A549 treated with DMSO at 1 μM for 4 hours (cell line): ENCODE results near the gene RPS28. TPM values are rescaled to one million over a fixed set of nuclear protein-coding genes. Genes with fewer than 3 reads are reported as not detected.

Experiments
- total RNA-seq: library from RNA; stranded (reverse); fragments of 200-300 nt; extraction: Qiagen RNA extraction; gene quantifications from 5 replicates; pipeline ENCODE4 v1.2.3, GENCODE V29; 2022; ENCODE audit warnings: low read depth

RPS28 gene
- 406 to 906 TPM (median 811 TPM) in 5 replicates for total RNA-seq

DNA sequence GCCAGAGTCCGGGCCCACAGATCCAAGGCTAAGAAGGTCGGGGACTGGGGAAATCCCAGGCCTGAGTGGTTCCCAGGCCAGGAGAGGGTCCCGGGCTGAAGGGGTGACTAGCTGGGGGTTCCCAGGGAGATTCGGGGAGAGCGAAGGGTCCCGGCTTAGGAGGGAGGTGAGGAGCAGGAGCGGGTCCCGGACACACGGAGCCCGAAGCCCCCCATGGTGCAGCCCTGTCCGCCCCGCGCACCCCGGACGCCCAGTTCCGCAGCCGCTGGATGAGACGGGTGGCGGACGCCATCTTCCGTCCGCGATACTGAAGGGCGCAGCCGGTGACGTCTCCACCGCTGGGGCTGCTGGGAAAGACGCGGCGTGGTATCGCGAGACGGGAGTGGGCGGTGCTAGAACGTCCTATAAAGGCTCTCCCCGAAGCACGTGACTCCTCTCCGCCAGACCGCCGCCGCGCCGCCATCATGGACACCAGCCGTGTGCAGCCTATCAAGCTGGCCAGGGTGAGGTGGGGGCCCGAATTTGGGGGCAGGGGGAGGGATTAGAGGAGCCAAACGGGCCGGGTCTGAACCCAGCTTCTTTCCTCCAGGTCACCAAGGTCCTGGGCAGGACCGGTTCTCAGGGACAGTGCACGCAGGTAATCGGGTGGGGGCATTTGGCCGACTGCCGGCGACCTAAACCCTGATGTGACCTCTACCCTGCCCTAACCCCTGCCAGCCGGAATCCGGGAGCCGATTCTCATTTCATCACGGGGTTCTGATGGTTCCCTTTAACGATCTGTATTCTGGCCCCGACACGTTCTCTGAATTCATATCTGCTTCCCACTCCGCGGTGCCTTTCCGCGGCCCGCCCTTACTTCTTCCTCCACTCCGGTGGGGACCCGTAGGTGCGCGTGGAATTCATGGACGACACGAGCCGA lies at the start of gene RPS28, which contains the start of gene NDUFA7:
RPS28 (plus strand) TSS at position 430 of the 919 bp plus-strand sequence; CDS start at position 465, 35 bp downstream.
NDUFA7 (minus strand) TSS at position 309 of the 919 bp plus-strand sequence; CDS start at position 292, 17 bp downstream.

DNA sequence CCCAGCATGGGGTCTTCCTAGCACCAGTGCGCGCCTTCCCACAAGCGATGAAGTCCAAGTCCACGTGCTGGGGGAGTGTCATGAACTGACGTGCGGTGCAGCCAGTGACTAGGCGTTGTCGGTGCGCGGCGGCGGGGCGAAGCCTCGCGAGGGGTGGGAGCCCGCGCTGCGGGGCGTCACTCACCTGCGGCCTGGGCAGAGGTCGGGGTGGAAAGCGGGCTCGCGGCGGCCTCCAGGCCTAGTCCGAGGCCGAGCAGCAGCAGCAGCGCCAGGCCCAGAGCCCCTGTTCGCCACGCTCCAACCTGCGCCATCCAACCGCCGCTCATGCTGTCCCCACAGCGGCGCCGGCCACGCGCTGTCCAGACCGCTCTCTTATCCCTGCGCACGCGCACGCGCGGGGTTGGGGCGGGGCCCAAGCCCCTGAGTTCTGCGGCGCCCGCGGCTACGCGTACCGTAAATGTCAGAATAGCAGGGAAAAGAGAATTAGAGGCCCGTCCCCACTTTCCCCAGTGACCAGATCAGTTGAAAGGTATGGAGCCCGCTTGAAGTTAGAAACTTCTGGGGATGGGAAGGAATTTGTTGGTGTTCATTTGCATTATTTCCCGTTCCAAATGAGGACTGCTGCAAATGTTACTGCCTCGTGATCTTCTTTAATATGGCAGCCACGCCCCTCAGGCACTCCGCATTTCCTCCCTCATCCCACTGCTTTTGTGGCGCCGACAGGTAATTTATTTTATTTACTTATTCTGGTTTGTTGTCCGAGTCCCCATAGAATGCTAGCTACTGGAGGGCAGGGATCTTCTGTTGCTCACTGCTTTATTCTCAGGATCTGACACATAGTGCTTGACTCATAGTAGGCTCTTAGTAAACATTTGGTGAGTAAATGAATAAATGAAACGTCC lies 13.1 kb upstream of the RPS28 start, which contains the start of gene CD320:
CD320 (minus strand) TSS at position 394 of the 902 bp plus-strand sequence; CDS start at position 326, 68 bp downstream.

DNA sequence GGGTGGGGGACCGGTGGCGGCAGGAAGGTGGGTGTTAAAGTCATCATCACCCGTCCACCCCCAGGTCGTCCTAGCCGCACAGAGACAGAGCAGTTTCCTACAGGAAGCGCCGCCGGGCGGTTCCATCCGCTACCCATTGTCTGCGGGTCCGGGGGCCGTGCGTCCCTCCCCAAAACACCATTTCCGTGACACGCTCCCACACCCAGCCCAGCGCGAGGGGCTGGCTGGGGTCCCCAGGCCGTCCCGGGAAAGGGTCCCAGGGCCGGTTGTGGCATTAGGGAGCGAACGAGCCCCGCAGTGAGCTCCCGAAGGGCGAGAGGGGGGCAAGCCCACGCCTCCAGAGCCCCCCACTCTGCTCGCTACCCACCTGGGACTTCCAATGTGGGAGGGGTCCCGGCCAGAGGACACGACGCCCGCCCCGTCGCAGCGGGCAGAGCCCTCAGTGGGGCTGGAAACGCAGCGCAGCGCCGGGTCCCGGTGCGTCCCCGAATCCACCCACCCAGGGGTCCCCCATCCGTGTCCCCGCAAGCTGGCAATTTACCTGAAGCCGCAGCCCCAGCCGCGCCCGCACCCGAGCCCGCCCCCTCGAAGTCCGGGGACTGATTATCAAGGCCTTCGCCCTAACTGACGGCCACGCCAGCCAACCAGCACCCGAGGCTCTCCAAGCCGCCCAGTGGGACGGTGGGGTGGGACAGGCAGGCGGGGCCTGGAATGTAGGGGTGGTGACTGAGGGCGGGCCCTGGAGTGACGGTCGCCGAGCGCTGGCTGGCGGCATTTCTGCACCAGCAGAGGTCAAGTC lies 21.6 kb downstream of the RPS28 start, which contains the start of gene KANK3:
KANK3 (minus strand) TSS at position 579 of the 799 bp plus-strand sequence. CDS start 5,434 bp downstream, outside the sequence.

DNA sequence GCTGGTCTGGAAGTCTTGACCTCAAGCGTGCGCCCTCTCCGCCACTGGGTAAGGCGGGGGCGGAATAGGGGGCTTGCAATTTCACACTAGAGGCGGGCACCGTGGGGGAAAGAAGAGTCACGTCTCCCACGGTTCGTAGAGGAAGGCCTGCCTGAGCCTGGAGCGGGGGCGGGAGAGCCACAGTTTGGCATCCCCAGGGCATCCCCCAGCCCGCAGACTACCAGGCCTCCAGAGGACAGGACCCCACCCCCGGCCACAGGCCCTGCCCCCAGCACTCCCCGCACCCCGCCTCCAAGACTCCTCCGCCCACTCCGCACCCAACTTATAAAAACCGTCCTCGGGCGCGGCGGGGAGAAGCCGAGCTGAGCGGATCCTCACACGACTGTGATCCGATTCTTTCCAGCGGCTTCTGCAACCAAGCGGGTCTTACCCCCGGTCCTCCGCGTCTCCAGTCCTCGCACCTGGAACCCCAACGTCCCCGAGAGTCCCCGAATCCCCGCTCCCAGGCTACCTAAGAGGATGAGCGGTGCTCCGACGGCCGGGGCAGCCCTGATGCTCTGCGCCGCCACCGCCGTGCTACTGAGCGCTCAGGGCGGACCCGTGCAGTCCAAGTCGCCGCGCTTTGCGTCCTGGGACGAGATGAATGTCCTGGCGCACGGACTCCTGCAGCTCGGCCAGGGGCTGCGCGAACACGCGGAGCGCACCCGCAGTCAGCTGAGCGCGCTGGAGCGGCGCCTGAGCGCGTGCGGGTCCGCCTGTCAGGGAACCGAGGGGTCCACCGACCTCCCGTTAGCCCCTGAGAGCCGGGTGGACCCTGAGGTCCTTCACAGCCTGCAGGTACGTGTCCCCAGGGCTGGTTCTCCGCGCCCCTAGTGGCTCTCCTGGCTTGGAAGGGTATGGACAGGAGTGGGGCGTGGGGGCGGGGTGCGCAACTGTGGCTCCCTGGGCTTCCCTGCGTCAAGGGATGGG lies 42.8 kb downstream of the RPS28 start, which contains the start of gene ANGPTL4:
ANGPTL4 (plus strand) TSS at position 353 of the 969 bp plus-strand sequence; CDS start at position 520, 167 bp downstream.

Other genes with a start within 250 kb of the RPS28 start
- 0.01 TPM in 1 of 5 replicates, not detected in the others for gene FBN3, start 171.9 kb upstream of the RPS28 start, total RNA-seq
- gene CERS4, start 112.1 kb upstream of the RPS28 start, total RNA-seq = 2.7 to 3.9 TPM (median 3.5 TPM) in 5 replicates
- gene CD320, start 13.1 kb upstream of the RPS28 start, total RNA-seq = 64.1 to 101 TPM (median 91.3 TPM) in 5 replicates
- 67.6 to 88.6 TPM (median 85.0 TPM) in 5 replicates for gene NDUFA7, start 121 bp upstream of the RPS28 start, total RNA-seq
- gene KANK3, start 21.8 kb downstream of the RPS28 start, total RNA-seq = 2.7 to 4.5 TPM (median 3.2 TPM) in 5 replicates
- 41.1 to 55.3 TPM (median 50.4 TPM) in 5 replicates for gene ANGPTL4, start 42.7 kb downstream of the RPS28 start, total RNA-seq
- 74.0 to 98.5 TPM (median 81.5 TPM) in 5 replicates for gene RAB11B, start 68.9 kb downstream of the RPS28 start, total RNA-seq
- gene MARCHF2, start 91.8 kb downstream of the RPS28 start, total RNA-seq = 13.2 to 17.9 TPM (median 16.4 TPM) in 5 replicates
- 231 to 250 TPM (median 235 TPM) in 5 replicates for gene HNRNPM, start 123.5 kb downstream of the RPS28 start, total RNA-seq
- 0.13 to 0.24 TPM (median 0.14 TPM) in 4 of 5 replicates, not detected in the other for gene PRAM1, start 181.1 kb downstream of the RPS28 start, total RNA-seq
- gene ZNF414, start 192.7 kb downstream of the RPS28 start, total RNA-seq = 14.1 to 21.3 TPM (median 18.4 TPM) in 5 replicates